ENCODE results near the gene CAMTA1. TPM values are rescaled to one million over a fixed set of nuclear protein-coding genes. Genes with fewer than 3 reads are reported as not detected.

CAMTA1 gene
- total RNA-seq, 4 donors from 2014 or later: 45.3 to 68.9 (median 62.0) TPM

DNA sequence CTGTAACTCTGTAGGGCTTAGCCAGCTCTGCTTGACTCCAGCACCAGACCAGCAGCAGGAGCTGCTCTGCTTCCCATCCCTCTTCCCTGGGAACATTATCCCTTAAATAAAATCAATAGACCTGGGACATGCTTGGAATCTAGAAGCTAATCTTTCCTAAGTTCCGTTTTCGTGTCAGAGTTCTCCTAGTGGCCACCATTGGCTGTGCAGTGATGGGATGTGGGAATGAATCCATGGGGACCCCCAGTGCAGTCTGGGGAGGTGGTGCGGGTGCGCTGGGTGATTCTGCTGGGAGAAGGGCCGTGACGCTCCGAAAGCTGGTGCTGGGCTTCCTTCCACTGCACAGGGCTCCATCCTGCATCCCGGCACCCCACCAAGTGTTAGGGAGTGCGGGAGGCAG, 202.7 kb downstream of the CAMTA1 start:
- DNase-seq (ENCODE audit: low spot score) (no peak), ATAC-seq (ENCODE audit: low FRiP score) (no peak)
- TF ChIP-seq, protein P1, sequence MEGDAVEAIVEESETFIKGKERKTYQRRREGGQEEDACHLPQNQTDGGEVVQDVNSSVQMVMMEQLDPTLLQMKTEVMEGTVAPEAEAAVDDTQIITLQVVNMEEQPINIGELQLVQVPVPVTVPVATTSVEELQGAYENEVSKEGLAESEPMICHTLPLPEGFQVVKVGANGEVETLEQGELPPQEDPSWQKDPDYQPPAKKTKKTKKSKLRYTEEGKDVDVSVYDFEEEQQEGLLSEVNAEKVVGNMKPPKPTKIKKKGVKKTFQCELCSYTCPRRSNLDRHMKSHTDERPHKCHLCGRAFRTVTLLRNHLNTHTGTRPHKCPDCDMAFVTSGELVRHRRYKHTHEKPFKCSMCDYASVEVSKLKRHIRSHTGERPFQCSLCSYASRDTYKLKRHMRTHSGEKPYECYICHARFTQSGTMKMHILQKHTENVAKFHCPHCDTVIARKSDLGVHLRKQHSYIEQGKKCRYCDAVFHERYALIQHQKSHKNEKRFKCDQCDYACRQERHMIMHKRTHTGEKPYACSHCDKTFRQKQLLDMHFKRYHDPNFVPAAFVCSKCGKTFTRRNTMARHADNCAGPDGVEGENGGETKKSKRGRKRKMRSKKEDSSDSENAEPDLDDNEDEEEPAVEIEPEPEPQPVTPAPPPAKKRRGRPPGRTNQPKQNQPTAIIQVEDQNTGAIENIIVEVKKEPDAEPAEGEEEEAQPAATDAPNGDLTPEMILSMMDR (IDR thresholded peaks at IDR 0.05): no peak

DNA sequence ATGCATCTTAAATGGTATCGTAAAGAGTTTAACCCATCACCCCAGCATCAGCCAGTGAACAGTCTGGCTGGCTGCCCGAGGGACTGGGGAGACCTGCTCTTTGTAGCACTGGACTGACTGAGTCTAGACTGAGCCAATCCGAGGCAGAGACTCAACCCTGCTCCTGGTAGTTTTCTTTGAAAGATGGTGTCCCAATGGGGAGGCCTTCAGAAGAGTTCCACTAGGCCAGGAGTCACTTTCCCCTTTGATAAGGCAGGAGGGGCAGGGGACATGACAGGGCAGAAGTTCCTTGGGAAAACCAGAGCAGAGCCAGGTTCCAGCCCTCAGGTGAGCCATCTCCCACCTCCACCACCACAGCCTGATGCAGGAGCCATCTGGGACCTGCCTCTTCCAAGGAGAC, 203.5 kb downstream of the CAMTA1 start:
- ATAC-seq (ENCODE audit: low FRiP score) (no peak), DNase-seq (ENCODE audit: low spot score) (no peak)
- TF ChIP-seq, protein P1 (IDR thresholded peaks at IDR 0.05): no peak

DNA sequence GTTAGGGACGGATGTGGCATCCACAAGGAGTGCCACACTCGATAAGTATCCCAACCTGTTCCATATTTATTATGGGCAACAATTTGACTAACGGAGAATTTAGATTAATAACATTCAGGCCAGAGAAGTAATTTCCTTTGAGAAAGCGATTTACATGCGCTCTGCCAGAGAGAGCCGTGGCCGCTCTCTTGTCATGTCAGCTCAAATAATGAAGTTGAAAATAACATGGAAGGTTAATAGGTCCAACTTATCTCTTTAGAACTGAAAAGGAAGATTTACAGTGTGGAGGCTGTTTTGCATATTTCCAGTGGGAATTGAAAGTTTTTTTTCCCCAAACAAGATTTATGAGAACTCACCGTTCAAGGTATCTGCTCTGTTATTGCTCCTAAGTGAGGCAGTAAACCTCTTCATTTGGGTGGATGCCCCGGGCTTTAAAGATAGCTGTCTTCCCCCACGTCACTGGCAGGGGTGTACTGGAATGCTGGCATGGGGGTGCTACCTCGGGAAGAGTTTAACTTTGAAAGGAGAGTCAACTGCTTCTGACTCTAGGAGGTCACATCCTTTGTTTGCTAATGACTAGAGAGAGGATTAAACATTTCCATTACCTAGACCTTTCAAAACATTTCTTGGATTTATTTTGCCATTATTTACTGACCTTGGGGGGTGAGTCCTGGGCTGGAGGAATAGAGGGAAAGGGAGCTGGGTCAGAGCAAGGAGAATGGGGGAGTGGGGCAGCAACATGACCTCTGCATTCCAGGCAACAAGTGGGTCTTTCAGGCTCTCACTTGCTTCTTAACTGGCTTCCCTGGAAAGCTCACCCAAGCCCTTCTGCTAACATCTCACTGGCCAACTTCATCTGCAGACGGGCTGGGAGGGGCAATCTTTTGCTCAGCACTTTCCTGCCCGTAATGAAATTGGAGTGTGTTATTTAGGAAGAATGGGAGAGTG, 204.2 kb downstream of the CAMTA1 start:
- ATAC-seq (ENCODE audit: low FRiP score) (no peak), DNase-seq (ENCODE audit: low spot score) (no peak)
- TF ChIP-seq, protein P1 (IDR thresholded peaks at IDR 0.05): no peak

DNA sequence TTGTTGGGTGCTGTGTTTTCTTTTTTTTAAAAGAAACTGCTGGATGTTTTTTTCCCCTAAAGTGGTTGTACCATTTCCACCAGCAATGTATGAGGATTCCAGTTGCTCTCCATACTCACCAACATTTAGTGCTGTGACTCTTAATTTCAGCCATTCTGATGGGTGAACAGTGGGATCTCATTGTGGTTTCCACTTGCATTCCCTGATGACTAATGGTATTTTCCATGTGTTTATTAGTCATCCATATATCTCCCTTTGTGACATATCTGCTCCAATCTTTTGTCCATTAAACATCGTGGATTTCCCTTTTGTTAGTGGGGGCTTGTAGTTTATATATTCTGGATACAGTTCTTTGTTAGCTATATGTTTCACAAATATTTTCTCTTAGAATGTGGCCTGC, 206.0 kb downstream of the CAMTA1 start:
- no peak for ATAC-seq (ENCODE audit: low FRiP score)
- TF ChIP-seq, protein P1 (IDR thresholded peaks at IDR 0.05): no peak
- DNase-seq (ENCODE audit: low spot score): no peak

DNA sequence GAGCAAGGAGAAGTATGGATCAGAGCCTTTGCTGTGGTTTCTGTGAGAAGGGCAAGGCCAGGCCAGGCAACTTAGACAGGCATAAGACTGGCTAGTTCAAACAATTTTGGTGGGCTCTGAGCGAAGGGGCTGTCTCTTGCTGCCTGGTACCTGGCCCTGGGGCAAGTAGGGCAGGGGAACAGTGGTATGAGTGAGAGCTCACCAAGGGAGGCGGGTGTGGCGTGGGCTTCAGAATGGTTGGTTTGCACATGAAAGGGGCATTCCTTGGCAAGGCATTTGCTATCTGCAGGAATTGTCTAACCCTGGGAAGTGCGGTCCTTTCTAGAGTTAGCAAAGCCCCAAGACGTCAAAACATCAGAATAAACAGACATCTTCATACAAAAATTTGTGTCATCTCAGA, 210.5 kb downstream of the CAMTA1 start:
- TF ChIP-seq, protein P1 (IDR thresholded peaks at IDR 0.05): no peak
- DNase-seq (ENCODE audit: low spot score) (no peak), ATAC-seq (ENCODE audit: low FRiP score) (no peak)

DNA sequence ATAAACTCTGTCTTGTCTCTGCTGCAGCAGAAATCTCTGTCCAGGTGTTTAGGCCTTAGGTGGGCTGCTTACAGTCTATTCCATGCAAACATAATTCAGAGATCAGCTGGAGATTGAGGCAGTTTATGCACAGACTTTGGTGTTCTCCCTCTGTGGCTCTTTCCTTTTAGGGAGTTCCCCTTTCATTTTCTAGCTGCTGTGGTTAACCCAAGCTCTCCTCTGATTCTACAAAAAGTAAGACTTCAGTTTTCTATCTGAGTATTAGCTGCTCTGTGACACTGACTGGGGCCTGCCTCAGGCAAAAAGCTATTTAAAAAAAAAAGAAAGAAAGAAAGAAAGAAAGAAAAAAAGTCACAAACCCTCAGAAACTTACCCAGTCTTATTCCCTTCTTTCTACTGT, 211.1 kb downstream of the CAMTA1 start:
- TF ChIP-seq, protein P1 (IDR thresholded peaks at IDR 0.05): no peak
- DNase-seq (ENCODE audit: low spot score): no peak
- no peak for ATAC-seq (ENCODE audit: low FRiP score)

DNA sequence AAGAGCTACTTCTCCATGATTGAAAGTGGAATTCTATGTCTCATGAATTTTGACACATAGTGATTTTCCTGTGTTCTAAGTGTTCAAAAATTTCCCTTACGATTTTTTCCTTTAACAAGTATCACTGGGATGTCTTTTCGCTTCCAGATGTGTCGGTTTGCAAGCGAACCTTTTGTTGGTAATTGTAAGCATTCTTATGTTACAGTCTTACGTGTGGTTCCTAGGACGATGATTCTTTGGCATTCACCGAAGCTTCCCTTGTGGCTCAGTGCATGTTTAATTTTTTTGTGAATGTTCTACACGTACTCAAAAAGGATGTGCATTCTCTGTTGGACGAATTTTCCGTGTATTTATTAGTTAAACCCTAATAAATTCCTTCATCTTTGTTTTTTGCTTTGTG, 211.6 kb downstream of the CAMTA1 start:
- ATAC-seq (ENCODE audit: low FRiP score): no peak
- TF ChIP-seq, protein P1 (IDR thresholded peaks at IDR 0.05): no peak
- DNase-seq (ENCODE audit: low spot score): no peak

Measured in omental fat pad (tissue), 4 donors.